ENCODE results near the gene NECTIN1.

The NECTIN1 gene

DNA sequence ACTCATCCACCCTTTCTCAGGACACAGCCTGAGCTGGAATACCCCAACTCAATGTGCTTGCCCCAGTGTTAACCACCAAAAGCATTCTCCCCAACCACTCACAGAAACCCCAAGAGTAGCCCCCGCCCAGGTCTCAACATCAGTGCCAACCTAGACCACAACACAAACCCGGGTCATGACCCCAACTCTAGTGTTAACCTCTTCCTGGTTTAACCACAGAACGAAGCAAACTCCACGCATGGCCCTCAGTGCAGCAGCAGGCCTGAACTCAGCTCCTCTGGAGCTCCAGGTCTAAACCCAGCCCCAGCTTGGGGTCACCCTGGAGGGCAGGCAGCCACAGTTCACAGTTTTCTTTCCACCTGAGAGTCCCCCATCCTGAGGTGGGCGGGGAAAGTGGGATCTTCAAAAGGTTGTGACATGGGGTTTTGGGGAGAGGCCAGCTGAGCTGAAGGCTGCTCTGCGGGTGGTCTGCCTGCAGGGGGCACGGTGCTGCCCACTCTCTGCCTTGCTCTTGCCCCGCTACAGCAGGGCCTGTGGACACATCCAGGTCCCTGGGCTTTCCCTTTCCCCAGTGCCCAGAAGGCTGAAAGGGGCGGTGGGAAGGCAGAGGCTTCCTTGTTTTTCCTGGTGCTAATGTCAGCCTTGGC lies 37.9 kb downstream of the NECTIN1 start:
- DNase-seq, result no peak

DNA sequence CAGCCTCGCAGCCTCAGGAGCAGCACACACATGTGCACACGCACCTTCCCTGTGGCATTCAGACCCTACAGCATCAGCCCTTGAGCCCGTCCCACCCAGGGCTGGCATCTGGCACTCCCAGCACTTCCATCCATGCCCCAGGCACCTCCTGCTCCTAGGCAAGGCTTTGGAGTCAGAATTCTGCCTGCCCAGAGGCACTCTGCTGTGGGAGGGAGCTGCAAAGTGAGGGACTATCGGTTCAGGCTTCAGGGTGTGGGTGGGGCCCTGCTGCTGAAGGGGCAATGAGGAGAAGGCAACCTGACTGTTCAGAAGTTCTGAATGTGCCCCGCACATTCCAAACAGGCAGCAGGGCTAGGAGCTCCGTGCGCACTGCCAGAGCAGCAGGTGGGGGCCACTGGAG lies 39.7 kb downstream of the NECTIN1 start:
- no peak for DNase-seq

DNA sequence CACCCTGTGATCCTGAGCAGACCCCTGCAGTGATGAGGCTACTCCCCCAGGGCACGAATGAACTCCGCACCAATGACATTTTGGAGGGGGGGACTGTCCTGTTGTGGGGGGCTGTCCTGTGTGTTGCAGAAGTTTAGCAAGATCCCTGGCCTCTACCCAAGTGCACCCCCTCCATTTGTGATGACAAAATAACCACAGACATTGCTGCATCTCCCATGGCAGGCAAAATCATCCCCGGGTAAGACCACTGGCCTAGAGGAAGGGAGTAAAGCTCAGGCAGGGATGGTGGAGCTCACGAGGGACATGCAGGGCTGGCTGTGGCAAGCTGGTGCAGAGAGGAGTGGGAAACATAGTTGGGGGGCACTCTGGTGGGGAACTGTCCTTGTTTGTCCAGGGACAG lies 40.6 kb downstream of the NECTIN1 start:
- no peak for DNase-seq

DNA sequence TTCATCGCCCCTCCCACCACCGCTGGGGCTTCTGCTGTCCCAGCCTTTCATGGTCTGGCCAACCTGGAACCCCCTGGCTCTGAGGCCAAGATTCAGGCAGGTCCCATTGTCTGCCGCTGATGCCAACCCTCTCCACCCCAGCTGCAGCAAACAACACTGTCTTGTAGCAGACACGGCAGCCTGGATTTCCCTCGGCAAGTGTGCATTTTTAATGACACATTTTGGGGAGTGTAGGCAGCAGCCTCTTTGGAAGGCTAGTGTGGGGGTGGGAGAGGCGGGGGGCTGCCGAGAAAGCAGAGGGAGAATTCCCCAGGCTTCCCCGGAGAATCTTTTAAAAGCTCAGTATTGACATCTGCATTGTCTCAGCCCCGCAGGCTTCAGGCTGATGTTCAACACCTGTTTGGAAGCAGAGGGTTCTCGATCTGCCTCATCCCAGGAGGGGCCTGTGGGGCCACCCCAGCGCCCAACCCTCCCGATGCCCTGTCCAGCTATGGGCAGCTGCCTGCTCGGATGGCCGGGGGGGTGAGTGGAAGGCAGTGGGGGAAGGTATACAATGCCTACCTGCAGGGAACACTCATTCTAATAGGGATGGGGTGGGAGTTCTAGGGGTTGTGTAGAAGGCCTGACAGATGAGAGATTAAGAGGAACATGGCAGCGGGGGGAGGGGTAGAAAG lies 41.5 kb downstream of the NECTIN1 start:
- no peak for DNase-seq

DNA sequence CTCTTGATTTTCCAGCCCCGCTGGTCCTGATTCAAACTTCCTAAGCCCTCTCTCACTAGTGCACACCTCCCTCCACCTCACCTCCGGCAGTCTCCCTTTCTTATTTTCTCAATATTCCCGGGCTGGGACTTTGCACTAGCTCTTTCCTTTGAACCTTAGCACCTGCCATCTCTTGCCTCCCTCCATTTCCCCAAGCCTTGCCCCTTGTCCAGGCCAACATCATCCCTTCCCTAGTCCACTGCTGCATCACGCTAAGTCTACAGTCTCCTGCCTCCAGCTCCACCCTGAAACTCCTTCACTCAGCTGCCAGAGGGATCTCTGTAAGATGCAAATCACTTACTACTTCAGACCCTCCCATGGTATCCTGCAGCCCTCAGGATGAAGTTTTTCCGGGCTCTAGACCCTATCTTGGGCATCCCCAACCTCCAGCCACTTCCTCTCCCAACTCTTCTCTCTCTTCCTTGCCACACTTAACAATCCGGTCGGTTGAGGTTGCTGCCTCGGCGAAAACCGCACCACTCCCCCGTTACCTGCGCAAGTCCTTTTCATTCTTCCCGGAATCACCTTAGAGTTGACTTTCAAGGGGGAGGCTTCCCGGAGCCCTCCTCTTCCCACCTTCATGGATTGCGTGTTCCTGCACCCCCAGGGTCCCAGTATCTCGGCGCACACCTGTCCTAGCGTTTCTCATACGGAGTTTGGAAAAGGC lies 42.7 kb downstream of the NECTIN1 start:
- no peak for DNase-seq

DNA sequence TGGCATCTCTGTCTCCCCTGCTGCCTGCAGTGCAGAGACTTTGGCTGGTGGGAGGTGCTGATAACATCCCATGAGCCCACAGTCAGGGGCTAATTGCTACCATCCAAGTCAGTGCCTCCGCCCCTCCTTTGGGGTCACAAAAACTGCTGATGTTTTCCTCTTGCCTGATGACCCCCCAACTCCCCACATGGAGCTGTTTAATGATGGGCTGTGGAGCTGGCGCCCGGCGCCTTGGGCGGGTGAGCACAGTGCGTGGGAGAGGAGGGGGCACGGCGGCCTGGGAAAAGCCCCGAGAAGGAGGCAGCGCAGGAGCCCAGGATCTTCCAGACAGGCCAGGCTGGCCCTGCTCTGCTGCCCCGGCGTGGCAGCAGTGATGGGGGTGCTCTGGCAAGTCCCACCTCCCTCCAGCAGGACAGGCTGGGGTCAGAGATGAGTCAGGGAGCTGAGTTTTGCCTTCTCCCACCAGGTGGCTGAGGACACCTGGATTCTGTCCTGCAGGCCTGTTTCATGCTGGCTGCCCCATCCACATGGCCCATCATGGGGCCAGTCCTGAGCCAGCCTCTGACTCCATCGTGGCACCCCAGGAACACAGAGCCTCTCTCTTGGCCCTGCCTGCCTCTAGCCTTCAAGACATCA lies 43.8 kb downstream of the NECTIN1 start:
- no peak for DNase-seq

DNA sequence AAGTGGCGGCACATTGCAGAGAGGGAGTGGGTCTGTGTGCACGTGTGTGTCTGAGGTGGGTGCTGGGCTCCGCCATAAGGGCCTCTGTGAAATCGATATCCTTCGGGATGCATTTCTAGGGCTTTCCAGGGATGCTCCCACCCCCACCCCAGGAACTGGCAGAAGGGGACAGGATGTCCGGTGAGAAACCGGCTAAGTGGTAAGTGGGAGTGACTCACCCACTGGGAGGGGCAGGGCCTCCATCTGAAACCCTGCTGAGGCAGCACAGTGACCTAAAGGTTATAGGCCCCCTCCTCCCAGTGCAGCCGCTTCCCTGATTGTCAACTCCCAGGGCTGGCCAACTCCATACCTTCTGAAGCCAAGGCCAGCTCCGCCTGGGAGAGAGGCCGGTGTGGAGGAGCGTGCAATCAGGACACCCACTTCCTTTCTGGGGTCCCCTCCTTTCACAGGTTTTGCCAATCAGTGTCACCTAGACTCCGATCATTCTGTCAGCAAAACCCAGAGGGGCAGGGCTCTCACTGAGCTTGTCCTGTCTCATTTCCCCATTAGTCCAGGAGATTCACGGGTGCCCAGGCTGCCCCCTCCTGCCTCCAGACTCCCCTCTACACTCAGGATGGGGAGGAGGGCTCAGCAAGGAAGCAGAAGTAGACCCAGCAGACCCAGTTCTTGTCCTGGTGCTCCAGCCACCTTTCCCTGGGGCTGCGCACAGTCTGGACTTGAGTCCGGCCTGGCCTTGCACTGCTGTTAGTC lies 44.5 kb downstream of the NECTIN1 start:
- no peak for DNase-seq

DNA sequence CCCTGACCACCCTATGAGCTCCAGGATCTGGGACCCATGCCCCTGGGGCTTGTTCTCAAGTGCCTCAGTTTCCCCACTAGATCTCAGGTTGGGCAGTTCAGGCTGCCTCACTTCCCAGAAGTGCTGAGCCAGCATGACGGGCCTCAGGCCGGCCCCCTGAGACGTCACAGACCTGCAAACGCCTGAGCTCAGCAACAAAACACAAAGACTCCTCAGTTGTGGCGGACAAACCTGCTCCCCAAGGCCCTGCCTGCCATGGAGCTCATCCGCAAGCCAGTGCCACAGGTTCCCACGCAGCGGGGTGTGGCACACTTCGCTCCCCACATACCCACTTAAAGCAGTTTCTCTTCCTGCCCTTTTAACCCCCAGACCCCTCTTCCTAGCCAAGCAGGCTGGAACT lies 45.2 kb downstream of the NECTIN1 start:
- DNase-seq, result no peak

DNA sequence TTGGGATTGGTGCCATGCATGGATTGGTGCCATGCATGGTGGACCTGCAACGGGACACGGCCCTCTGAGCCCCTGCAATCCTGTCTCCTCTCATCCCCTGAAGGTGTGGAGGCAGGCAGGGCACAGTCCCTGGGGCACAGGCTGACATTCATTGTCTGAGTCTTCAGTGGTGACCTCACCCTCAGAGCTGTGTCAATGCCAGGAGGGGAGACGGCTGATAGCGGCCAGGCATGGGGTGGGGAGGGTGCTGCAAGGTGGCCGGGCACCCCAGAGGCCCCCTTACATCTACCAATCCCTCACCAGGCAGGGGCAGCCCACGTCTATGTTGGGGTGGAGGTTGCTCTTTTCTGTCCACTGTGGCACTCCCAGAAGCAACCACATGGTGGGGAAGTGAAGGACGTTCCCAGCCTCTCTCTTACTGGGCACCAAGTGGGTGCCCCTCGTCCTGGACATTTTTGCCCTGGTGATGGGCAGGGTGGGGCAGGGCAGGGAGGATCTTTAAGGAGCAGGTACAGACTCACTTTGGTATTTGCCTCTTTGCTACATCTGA lies 47.6 kb downstream of the NECTIN1 start:
- DNase-seq, result no peak

DNA sequence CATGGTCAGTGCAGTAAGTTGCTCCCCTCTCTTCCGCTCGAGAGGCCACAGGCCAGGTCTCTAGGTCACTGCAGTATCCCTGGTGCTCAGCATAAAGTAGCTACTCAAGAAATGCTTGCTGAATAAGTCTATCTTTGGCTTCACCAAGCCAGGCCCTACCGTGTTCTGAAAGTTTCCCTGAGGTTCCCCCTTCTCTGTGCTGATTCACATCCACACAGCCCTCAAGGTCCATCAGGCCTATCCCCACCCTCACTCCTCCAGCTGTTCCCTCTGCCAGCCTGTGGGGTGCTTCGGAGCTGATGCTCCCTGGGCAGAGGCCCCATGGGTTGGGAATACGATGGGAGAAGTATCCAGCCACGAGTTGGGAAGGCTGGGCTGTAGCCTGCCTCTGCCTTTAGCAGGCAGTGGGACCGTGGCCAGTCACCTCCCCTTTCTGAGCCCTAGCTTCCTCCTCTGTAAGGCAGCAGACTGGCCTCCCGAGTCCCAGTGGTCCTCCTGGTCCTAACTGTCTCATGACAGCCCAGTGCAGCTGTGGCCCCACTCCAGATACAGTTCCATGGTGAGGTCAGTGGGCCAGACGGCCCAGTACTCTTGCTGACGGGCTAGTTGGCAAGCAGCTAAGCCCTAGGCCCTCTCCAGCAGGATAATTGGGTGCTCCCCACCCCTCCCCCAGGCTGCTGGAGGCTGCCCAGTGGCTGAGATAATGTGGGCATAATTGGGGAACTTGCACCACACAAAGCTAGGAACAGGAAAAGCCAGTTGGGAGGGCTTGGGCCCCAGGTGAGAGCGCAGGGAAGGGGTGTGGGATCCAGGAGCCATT lies 48.2 kb downstream of the NECTIN1 start:
- no peak for DNase-seq

DNA sequence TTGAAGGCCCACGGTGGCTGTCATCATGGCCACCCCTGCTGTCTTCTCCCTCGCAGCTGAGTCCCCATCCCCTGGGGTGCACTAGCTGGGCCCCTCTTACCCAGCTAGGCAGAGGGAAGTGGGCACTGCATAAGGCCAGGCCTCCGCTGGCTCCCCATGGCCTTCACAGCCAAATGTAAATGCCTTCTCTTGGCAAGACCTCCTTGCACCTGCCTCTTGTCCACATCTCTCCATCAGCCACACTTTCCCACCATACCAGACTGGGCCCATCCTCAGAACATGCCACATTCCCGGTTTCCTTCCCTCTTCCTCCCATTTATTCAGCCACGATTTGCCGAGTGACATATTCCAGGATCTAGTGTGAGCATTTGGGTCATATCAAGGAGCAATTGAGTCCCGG lies 49.7 kb downstream of the NECTIN1 start:
- no peak for DNase-seq

DNA sequence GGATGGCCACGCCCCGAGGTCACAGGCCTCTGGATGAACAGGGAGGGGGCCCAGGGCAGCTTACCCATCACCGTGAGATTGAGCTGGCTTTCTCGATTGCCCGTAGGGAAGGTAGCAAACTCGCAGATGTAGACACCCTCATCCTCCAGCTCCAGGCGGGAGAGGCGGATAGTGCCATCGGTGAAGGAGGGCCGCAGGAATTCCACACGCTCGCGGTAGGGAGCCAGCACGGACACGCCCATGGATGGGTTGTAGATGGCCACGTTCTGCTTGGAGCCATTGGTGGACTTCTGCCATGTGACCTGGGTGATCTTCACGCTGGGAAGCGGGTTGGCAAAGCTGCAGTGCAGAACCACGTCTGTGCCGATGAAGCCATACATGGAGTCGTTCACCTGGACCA lies 50.6 kb downstream of the NECTIN1 start:
- DNase-seq, result no peak

DNA sequence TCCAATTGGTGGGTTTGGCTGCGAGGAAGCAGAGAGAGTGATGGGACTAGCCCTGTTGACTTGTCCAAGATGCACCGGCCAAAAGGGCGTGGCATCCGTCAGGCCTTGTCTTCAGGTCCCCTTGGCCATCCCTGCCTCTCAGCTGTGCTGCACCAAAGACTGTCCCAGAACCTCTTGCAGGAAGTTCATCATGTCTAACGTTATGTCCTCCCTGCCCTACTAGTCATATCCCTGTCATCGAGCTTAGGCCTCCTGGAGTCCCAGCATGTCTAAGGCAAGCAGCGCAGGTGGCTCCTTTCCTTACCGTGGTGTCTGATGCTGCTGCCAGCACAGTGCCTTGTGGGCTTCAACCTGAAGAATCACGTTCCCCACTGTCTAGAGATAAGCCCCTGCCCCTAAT lies 51.2 kb downstream of the NECTIN1 start:
- DNase-seq, result no peak

DNA sequence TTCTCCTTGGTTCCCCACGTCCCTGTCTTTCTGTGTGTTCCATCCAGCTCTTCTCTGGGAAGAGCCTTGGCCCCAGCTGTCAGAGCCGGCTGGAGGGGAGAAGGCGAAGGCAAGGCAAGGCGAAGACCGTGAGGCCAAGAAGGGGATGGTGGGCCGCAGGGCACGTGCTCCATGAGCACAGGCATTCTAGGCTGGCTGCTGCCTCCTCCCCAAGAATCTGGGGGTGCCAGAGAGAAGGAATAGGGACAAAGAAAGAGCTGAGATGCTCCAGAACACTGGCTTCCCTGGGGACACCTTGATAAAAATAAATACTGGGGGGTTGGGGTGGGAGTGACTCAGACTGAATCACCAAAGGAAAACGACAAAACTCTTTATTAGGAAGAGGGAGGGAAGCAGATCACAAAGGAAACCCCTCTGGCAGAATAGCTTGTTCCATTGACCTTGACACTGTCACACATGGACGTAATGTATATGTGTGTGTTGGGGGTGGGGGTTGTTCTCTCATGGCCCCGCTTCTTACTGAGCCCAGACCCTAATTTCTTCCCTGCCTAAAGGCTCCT lies 52.5 kb downstream of the NECTIN1 start:
- no peak for DNase-seq

DNA sequence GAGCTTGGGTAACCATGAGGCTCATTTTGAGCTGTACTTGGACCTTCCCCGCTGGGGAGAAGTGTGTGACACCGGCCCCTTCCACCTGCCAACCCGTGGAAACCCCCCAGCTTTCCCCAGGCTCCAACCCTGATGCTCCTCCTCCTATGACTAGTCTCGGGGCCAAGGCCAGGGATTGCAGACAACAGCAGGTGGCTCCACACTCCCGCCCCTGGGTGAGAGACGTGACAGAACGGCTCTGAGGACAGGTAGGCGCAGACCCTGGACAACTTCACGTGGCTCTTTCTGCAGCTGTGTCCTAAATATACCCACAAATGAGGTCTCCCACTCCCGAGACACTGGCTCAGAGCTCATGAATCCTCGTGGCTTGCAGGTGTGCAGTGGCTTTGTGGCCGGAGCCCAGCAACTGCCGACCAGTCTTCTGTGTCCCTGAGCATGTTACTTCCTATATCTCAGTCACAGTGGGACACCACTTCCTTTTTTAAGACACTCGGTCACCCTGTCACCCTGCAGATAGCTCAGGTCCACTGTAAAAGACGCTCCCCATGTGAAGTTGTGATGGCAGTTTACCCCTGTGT lies 55.2 kb downstream of the NECTIN1 start:
- no peak for DNase-seq

DNA sequence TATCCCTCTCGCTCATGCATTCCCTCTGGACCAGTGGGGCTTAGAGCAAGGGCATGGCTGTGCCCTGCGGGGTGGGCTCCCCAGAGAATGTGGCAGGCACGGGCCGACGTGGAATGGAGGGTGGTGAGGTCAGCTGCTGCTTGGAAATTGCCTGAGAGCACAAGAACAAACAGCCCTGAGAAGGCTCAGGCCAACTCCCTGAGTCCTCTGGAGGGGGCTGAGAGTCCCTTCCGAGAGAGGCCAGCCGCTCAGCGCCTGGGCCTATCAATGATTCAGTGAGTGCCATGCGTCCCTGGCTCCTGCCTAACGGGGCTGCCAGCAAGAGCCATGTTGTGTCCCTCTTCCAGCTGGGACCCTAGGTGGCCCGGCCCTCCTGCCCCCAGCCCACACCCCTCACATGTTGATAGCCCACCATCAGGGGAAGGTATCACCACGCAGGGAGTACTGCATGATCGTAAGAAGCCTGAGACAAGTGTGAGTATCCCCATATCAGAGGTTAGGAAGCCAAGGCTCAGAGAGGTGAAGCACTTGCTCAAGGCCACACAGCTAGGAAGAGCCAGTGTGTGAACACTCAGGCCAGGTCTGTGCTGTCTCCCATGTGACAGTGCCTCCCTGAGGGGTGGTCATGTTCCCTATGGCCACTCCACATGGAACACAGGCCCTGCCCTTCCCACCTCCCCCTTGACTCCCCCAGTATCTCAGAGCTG lies 55.8 kb downstream of the NECTIN1 start:
- DNase-seq, result no peak

DNA sequence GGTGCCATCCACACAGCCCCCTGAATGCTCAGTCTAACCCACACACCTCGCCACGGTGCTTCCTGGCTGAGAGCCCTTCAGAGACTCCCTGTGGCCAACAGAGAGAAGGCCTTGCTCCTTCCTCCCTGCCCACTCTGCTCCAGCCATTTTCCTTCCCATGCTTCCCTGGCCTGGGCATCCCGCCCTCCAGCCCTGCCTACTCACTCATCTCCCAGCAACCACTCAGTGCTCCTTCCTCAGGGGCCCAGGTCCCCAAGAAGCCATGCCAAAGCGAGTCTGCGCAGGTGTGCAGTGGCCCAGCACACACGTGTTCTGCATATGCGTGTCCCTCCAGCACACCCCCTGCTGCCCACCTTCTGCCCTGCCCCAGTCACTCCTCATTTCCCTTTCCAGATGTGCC lies 56.4 kb downstream of the NECTIN1 start:
- DNase-seq, result no peak

DNA sequence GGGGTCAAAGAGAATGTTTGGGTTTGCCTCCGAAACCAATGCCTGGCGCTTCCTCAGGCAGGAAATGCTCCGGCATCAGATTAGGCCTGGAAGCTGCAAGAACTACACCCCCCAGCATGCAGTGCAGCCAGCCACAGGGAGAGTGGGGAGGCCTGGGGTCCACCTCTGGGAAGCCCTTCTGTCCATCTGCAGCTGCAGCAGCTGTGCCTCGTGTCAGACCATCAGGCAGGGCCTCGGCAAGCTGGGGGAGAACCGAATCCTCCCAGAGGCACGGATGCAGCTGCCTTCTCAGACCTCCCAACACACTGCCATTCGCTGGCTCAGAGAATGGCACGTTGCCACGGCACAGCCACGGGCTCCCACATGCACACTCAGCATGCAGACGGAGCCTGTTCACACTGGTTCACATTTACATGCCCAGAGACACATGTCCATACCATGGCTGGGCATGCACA lies 57.4 kb downstream of the NECTIN1 start:
- no peak for DNase-seq

DNA sequence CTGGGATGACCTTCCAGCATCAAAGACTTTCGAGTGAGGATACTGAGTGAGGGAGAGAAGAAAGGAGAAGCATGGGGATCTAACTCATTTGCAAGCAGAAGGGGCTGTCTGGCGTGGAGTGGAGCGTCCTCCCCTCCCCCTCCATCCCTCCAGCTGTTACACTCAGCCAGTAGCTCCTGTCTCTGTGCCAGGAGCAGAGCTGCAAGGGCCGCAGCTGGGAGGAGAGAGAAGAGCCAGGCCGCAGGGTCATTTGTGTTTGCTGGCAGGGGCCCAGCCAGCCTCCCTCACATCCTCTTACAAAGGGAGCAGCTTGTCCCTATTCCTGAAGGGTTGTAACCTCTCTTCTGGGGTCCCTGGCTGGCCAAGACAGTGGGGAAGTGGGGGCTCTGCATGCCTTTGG lies 57.9 kb downstream of the NECTIN1 start:
- no peak for DNase-seq

DNA sequence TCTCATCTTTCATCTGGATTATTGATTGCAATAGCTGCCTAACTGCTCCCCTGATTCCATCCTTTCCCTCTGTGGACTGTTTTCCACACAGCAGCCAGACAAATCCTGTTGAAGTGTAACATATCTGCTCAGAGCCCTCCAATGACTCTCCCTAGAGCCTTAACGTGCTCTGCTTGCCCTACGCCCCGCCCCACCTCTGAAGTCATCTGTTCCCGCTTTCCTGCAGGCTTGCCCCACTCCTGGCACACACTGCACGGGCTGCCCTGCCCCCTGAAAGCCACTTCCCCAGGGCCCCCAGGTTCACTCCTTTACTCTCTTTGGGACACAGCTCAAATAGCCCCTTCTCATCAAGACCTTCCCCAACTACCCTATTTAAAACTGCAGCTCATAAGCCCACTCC lies 59.5 kb downstream of the NECTIN1 start:
- DNase-seq, result no peak

All from NCI-H446 treated with DMSO at 0.1 percent for 48 hours (cell line).